Hypothalamus (tissue), 51 donors: ENCODE data around the gene FAM83G.
"Not testable (repeated sequence)": the region's sequence is repeated elsewhere in the genome, so short reads cannot be mapped to it uniquely, and the experiment has no call there.

Experiments used
- DNase-seq, 51 donors: peaks; one replicate each; lab custom pipeline; 2025; lab: John Stamatoyannopoulos, UW

Gene FAM83G

DNA sequence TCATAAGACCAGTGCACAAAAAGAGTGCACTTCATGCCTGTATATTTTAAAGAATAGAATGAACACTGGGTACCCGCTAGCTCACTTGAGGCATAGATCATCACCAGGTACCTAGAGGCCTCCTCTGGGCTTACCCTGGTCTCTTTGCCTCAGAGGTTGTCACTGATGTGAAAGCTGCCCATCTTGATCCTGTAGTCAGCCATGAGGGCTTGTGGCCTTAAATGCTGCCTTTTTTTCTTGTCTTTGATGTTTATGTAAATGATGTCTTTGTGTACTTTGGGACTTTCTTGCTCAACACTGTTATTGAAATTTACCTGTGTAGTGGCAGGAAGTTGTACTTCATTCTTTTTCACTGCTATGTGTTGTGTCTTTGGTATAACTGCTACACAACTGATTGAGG is 79.4 kb downstream of the FAM83G start:
- DNase-seq, result no peak

DNA sequence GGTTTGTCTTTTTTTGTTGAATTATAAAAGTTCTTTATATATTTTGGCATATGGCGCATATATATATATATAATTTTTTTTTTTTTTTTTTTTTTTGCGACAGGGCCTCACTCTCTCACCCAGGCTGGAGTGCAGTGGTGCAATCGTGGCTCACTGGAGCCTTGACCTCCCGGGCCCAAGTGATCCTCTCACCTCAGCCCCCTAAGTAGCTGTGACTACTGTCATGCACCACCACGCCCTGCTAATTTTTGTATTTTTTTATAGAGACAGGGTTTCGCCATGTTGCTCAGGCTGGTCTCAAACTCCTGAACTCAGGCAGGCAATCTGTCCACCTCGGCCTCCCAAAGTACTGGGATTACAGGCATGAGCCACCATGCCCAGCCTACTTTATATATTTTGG is 82.0 kb downstream of the FAM83G start:
- DNase-seq, result not testable (repeated sequence)

DNA sequence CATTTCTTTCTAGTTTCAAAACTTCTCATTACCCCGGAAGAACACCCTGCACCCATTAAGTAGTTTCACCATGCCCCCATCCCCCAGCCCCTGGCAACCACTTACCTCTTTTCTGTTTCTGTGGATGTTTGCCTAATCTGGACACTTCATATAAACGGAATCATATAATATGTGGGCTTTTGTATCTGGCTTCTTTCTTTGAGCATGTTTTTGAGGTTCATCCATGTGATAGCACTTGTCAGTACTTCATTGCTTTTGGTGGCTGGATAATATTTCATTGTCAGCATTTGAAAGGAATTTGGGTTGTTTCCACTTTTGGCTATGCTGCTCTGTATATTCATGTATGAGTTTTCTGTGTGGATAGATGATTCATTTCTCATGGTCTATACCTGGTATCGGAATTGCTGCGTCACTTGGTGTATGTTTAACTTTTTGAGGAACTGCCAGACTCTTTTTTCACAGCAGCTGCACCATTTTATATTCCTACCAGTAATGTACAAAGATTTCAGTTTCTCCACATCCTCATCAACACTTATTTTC is 82.6 kb downstream of the FAM83G start:
- no peak for DNase-seq

DNA sequence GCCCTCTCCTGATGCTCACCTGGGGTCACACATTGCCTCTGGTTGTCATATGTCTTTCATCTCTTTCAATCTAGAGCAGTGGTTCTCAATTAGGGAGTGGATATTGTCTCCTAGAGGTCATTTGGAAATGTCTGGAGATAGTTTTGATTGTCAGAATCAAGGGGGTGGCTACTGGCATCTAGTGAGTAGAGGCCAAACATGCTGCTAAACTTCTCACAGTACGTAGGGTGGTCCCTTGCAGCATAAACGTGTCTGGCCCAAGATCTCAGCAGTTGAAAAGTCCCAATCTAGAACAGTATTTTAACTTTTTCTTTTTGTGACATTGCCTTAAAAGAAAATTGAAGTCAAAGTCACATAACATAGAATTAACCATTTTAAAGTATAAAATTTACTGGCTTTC is 83.1 kb downstream of the FAM83G start:
- no peak for DNase-seq

DNA sequence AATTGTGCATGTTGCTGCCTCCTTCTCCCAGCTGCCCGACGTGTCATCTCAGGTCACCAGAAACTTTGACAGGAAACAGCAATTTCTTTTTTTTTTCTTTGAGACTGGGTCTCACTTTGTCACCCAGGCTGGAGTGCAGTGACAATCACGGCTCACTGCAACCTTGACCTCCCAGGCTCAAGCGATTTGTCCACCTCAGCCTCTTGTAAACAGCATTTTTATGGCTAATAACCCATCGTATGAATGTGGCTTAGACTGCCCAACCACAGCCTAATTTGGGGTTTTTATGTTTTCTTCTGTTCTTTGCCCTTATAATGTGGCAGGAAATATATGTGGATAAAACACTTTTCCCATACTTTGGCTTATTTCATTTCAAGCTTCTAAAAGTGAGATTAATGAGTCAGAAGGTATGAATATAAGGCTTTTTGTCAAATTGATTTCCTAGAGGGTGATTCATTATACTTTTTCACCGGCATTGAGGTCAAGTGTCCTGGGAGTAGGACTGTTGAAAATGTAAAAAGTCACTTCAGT is 83.6 kb downstream of the FAM83G start:
- no peak for DNase-seq

DNA sequence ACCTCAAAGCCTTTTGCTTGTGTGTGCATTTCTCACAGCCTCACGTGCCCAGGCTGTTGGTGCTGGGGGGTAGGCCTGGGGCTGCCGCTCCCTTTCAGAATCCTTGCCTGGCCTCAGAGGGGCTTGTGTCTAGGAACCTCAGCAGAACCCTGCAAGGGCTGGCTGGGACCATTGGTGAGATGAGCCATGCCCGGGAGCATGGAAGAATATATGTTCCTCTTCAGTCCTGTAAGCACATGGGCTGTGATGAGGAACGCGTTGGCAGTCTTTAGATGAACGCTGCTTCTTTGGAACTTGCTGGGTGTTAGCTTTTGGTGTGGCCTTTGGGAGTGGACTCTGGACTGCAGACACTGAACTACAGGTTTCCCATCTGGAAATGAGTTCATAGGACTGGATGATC is 84.6 kb downstream of the FAM83G start:
- no peak for DNase-seq
